Measurements from ENCODE around the gene PTGDR2.

DNA sequence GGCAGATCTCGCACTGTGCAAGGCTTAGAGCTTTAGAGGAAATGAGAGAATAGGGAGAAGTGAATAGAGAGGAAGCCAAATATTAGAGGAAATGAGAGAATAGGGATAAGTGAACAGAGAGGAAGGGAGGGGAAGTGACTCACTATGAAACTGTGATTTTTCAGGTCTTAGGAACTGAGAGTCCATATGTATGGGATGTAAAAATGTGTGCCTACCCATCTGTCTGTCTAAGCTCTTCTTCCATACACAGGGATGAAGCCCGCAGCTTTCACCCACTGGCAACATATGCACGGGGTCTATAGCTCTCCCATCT is 20.3 kb downstream of the PTGDR2 start:
- TF ChIP-seq, protein P1, sequence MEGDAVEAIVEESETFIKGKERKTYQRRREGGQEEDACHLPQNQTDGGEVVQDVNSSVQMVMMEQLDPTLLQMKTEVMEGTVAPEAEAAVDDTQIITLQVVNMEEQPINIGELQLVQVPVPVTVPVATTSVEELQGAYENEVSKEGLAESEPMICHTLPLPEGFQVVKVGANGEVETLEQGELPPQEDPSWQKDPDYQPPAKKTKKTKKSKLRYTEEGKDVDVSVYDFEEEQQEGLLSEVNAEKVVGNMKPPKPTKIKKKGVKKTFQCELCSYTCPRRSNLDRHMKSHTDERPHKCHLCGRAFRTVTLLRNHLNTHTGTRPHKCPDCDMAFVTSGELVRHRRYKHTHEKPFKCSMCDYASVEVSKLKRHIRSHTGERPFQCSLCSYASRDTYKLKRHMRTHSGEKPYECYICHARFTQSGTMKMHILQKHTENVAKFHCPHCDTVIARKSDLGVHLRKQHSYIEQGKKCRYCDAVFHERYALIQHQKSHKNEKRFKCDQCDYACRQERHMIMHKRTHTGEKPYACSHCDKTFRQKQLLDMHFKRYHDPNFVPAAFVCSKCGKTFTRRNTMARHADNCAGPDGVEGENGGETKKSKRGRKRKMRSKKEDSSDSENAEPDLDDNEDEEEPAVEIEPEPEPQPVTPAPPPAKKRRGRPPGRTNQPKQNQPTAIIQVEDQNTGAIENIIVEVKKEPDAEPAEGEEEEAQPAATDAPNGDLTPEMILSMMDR (IDR thresholded peaks at IDR 0.05): no peak
- no peak for TF ChIP-seq POLR2A (IDR thresholded peaks at IDR 0.05)

Measured in esophagus squamous epithelium (tissue), 4 donors.